Measurements from ENCODE around the gene FAM117A. TPM values are rescaled to one million over a fixed set of nuclear protein-coding genes. Genes with fewer than 3 reads are reported as not detected.

The FAM117A gene
- total and polyA plus RNA-seq, 2 donors (not counting 3 experiments of a cell fraction or from before 2014, with no cell fraction given), result 12.2 to 24.1 TPM

DNA sequence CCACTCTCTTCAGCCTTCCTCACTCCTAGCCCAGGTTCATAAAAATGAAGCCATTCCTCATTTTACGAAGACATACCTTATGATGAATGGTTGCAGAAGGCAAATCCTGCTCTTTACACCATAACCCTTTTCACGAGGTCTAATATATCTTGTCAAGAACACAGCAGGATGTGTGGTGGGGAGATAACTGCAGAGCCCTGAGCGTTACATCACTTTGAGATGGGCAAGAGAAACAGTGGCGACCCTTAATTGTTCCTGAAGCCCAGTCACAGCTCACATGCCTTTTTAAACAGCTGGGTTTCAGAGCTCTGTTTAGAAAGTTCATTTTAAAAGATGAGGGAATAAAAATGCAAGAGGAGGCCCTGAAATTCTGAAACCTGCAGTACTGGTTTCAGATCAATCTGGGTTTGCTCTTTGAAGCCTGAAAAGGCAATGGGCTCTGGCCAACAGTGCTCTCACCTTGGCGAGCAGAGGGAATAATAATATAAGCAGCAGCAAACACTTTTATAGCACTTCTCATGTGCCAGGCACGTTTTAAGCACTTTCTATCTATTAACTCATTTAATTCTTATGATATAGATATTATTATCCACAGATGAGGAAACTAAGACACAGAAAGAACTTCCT is 2.9 kb downstream of the FAM117A start:
- no peak overlapping the region for H3K4me2 ChIP-seq (ENCODE audit: insufficient read depth, low read length)
- H3K9me1 ChIP-seq (replicated peaks; ENCODE audit: control insufficient read depth, extremely low read depth, insufficient read depth, low read length), result no peaks in the 10 kb centered on the region
- intact Hi-C loops (cut with micrococcal nuclease), result no loop called here
- CTCF ChIA-PET, result interaction anchor here (0.9 kb wide), 1 partner anchor 14 kb away, joined by 3 read pairs; no protein-coding TSS in a partner anchor
- no peak for DNase-seq (ENCODE audit: low read depth, low spot score)
- peaks cover 14% of the 10 kb centered on the region for H3K4me1 ChIP-seq (ENCODE audit: control insufficient read depth, extremely low read depth, insufficient read depth, low read length)
- H4K20me1 ChIP-seq (replicated peaks; ENCODE audit: control insufficient read depth, extremely low read depth, insufficient read depth, low read length), result no peaks in the 10 kb centered on the region
- no peak overlapping the region for H3K9ac ChIP-seq (replicated peaks; ENCODE audit: extremely low read depth, insufficient read depth, low read length)
- H2AFZ ChIP-seq (ENCODE audit: low read depth, low read length), result no peak overlapping the region
- H3K4me3 ChIP-seq (replicated peaks in 1 of 3; ENCODE audit: insufficient read depth in 1 of 3, low read depth in 1 of 3, low read length in 3 of 3), result no peak overlapping the region
- no peak overlapping the region for H3K27ac ChIP-seq (ENCODE audit: insufficient read depth, low read depth, low read length)
- TF ChIP-seq FOS (IDR thresholded peaks at IDR 0.05; ENCODE audit: borderline replicate concordance, insufficient read depth, low read length) (no peak), JUN (IDR thresholded peaks at IDR 0.05; ENCODE audit: borderline replicate concordance, insufficient read depth, insufficient read length, low read depth) (no peak), GATA2 (IDR thresholded peaks at IDR 0.05; ENCODE audit: insufficient read depth, insufficient read length, low read depth, low read length) (no peak), EZH2 (IDR thresholded peaks at IDR 0.05; ENCODE audit: borderline replicate concordance, low read depth, low read length, severe bottlenecking) (no peak), POLR2A (IDR thresholded peaks at IDR 0.05; ENCODE audit: low read depth, low read length) (no peak), MYC (IDR thresholded peaks at IDR 0.05; ENCODE audit: low read depth, low read length) (no peak), POLR2AphosphoS5 (IDR thresholded peaks at IDR 0.05; ENCODE audit: insufficient read depth, low read depth, low read length) (no peak)
- TF ChIP-seq, protein P1, sequence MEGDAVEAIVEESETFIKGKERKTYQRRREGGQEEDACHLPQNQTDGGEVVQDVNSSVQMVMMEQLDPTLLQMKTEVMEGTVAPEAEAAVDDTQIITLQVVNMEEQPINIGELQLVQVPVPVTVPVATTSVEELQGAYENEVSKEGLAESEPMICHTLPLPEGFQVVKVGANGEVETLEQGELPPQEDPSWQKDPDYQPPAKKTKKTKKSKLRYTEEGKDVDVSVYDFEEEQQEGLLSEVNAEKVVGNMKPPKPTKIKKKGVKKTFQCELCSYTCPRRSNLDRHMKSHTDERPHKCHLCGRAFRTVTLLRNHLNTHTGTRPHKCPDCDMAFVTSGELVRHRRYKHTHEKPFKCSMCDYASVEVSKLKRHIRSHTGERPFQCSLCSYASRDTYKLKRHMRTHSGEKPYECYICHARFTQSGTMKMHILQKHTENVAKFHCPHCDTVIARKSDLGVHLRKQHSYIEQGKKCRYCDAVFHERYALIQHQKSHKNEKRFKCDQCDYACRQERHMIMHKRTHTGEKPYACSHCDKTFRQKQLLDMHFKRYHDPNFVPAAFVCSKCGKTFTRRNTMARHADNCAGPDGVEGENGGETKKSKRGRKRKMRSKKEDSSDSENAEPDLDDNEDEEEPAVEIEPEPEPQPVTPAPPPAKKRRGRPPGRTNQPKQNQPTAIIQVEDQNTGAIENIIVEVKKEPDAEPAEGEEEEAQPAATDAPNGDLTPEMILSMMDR (IDR thresholded peaks at IDR 0.05; ENCODE audit: extremely low read depth in 1 of 2, insufficient read depth in 1 of 2, low read depth in 1 of 2, low read length in 2 of 2), result no peak
- TF ChIP-seq, protein P2, sequence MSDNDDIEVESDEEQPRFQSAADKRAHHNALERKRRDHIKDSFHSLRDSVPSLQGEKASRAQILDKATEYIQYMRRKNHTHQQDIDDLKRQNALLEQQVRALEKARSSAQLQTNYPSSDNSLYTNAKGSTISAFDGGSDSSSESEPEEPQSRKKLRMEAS (IDR thresholded peaks at IDR 0.05; ENCODE audit: insufficient read depth, insufficient read length), result no peak
- dilution Hi-C loops (cut with MboI; ENCODE audit: extremely low pct_ligation_motif_present, low sequenced_read_pairs), result no loop called here
- POLR2A ChIA-PET, result no interaction called here
- no peaks in the 10 kb centered on the region for H3K79me2 ChIP-seq (ENCODE audit: control insufficient read depth, insufficient read depth, low read length)
- no peaks in the 10 kb centered on the region for H3K36me3 ChIP-seq (ENCODE audit: control insufficient read depth in 2 of 2, extremely low read depth in 1 of 2, insufficient read depth in 2 of 2, low read length in 2 of 2)
- peaks cover 2 to 29% of the 10 kb centered on the region in 2 experiments for H3K27me3 ChIP-seq (ENCODE audit: control insufficient read depth in 2 of 2, insufficient read depth in 2 of 2, low read length in 2 of 2)
- FAIRE-seq, result no peak
- H3K9me3 ChIP-seq (replicated peaks; ENCODE audit: control insufficient read depth, insufficient read depth, low read length), result no peaks in the 10 kb centered on the region
- BruUV-seq (replicated peaks), result no TSS peak

Data from endothelial cell of umbilical vein (primary cell).